Erythroblast (primary cell): ENCODE data around the gene IL26.

Experiments used
- DNase-seq, 2 experiments: peaks; one replicate each; lab custom pipeline; 2025; lab: John Stamatoyannopoulos, UW
- GATA1 ChIP-seq: IDR thresholded peaks from 2 replicates; pipeline ENCODE4 v1.6.1; 2011; ENCODE audit warnings: low read depth, mild to moderate bottlenecking, control low read depth, low read length, moderate library complexity
- POLR2A ChIP-seq: IDR thresholded peaks from 2 replicates; pipeline ENCODE4 v1.6.1; 2011; ENCODE audit warnings: mild to moderate bottlenecking, low read length

IL26 gene

DNA sequence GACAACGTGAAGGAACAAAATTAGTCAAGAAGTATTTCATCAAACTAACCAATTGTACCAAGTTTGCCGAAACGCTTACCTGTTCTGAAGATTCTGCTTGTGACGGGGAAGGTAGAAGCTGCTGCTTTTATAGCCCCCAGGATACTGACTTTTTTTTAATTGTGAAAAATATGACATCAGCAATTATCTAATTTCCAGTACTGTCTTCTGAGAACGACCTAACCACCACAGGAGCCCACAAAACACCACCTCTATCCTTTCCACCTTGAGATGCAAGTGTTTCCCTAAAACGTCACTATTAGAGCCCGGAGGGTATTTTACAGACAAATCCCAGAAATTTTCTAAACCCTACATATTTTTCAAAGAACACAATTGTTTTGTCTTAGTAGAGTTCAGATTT, 27.9 kb upstream of the IL26 start, which contains the start of gene IL22:
TSS of gene IL22 (minus strand) at position 101 of the 400 bp plus-strand sequence. CDS start 156 bp downstream, outside the sequence.
- no peak for DNase-seq
- TF ChIP-seq POLR2A (no peak), GATA1 (no peak)

DNA sequence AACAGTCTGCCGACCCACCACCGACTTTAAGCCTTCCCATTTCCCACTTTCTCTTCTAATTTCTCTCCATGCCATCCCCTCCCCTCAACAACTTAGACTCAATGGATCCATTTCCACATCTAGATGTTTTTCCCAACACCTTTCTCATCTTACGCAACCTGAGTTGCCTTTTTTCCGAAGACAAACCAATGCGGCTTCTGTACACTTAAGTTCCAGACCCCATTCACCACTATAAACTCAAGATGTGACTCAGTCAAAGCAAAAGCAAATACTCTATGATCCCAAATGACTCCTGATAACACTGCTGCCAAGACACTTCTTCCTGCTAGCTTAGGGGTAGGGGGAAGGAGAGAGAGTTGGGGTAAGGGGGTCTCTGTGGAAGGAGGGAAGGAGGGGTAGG, 26.5 kb upstream of the IL26 start:
- DNase-seq = no peak
- TF ChIP-seq POLR2A = no peak
- no peak for TF ChIP-seq GATA1

DNA sequence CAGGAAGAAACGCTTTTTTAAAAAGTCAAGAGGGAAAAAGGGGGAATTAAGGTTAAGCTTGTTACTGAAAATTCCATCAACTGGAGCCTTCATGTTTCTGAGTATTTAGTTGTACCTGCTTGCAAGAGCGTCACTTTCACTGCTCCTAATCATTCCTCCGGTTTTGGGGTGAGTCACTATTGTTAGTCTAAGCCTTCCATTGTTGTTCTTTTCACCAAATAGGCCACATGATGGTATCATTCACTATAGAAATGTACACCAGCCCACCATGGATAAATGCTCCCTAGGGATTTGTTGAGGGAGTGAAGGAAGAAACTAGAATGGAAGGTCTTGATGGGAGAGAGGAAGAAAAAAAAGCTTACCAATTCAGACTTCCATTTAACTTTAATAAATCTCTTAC, 24.8 kb upstream of the IL26 start:
- TF ChIP-seq GATA1 = no peak
- no peak for TF ChIP-seq POLR2A

DNA sequence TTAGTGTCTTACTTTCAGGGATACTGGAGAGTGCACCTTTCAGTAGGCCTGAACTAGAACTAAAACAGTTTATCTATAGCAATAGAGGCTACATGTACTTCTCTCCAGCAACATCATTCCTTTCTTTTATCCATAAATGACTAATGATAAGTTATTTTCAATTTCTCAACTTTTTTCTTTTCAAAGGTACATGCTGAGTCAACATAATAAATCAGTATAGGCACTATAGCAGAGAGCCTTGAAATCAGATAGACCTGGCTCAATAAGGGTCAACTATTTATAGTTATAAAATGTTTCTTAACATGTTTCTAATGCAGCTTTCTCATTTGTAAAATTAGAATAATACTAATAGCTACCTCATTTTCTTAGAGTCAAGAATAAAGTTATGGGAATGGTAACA, 22.2 kb upstream of the IL26 start:
- TF ChIP-seq POLR2A = no peak
- no peak for TF ChIP-seq GATA1
- no peak for DNase-seq

More for the DNA sequence above, 24.8 kb upstream of the IL26 start:
- DNase-seq = no peak

DNA sequence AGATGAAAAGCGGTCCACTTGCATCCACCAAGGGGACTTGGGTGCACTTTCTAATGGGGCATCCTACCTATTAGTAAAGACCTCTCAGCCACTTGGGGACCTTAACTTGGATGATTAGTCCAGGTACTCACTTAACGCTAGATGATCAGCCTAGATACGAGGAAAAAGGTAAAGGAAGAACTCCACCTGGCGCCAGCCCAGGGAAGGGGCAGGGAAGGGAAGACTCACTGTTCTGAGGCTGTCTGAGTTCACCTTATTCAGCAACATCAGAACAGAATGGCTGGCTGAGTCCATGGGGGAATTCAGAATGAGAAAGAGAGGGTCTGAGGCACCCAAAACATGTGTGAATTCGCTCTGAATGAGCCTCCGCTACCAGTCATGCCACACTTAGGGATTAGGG, 20.7 kb upstream of the IL26 start:
- TF ChIP-seq POLR2A = no peak
- no peak for TF ChIP-seq GATA1
- no peak for DNase-seq

DNA sequence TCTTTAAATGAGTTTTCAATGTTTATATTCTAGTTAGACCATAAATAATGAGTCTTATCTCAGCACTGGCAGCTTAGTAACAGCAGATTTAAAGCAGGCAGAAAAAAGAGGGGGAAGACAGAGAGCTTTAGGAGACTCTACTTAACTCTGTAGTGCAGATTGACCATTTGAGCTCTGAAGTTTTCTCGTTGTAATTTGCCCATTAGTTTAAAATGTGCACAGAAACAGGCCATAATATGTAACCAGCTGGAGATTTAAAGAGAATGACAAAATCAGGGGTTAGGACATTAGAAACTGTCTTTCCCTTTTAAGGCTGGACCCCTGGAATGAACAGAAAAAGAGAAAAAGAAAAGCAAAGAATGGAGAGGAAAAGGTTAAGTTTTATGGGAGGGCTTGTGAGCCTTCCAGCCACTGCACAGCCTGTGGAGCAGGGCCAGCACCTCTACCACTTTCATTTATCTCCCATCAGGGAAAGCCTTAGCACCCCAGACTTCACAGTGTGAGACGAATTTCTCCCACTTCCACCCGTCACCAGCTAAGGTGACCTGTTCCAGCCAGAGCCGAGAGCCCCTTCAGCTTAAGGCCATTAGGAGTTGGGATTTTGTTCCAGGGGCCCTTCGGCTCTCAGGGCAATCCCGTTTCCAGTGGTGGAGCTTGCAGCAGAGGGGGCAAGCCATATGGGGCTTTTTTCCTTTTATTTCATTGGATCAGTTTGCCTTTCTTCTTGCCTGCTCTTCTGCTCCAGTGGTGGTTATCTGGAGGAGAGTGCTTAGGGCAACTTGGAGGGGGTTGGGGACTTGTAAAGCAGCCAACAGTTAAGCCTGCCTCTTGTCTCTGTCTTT, 19.8 kb upstream of the IL26 start:
- TF ChIP-seq GATA1 (no peak), POLR2A (no peak)
- no peak for DNase-seq

DNA sequence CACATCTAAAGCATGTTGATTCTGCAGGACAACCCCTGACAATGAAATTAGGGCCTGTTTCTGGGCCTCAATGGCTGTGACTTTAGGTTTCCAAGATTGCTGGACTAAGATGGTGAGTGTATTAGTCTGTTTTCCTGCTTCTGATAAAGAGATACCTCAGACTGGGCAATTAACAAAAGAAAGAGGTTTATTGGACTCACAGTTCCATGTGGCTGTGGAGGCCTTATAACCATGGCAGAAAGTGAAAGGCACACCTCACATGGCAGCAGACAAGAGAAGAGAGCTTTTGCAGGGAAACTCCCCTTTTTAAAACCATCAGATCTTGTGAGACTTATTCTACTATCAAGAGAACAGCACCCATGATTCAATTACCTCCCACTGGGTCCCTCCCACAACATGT, 17.2 kb upstream of the IL26 start:
- no peak for TF ChIP-seq GATA1
- no peak for TF ChIP-seq POLR2A

DNA sequence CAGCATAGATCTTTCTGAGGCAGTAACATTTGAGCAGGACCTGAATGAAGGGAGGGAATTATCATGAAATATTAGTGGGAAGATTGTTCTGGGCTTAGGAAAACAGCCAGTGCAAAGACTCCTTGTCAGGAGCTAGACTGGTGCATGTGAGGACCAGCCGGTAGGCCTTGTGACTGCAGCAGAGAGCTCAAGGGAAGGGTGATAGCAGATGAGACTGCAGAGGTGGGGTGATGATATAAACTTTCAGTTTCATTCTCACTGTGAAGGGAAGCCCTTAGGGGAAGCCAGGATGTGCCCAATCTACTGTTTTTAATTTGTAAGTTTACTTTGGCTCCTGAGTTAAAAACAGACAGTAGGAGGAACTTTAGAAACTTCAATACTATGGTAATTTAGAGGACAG, 15.4 kb upstream of the IL26 start:
- peak; percentile 63 to 65 for DNase-seq
- TF ChIP-seq GATA1 (no peak), POLR2A (no peak)

More for the DNA sequence above, 17.2 kb upstream of the IL26 start:
- no peak for DNase-seq

DNA sequence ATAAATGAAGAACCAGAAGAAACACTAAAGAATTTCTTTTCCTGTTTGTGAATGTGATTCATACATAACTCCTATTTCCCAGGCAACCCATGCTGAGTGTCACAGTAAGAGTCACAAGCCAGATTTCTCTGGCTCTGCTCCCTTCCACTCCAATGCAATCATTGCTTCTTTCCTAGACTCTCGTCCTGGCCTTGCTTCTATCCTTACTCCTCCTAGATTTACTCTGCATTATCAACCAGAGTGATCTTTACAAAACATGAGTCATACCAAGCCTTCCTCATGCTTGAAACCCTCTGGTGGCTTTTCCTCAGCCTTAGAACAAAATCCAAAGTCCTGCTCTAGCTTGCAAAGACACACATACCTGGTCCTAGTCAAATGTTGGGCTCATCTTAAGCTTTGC, 14.5 kb upstream of the IL26 start:
- TF ChIP-seq POLR2A = no peak
- no peak for TF ChIP-seq GATA1
- peak; percentile 12 to 41 for DNase-seq

DNA sequence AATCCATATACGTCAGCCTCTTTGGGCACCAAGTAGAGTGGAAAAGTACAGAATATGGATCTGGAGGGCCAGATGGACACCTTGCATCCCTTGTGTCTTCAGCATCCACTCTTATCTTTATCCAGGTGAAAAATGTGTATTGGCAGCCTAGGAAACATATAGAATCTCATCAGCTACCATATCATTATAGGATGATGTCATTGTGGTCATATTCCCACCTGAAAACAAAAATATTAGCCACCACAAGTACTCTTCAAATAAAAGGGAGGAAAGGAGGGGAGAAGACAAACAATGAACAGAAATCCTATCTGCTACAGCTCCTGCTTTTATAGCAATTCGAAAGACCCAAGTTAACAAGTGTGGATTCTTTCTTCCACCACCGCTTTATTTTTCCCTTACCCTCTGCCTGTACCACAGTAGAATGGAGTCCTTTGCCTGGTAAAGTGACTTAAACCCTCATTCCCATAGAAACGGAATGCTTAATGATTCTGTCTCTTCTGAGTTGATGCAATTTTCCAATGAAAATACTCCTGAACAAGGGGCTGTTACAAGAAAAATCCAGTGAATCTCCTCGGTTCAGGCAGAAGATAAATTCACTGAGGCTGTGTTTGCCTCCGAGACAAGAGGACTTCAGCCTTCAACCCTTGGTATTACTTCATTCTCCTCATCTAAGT, 13.8 kb upstream of the IL26 start:
- TF ChIP-seq POLR2A (no peak), GATA1 (no peak)
- no peak for DNase-seq

DNA sequence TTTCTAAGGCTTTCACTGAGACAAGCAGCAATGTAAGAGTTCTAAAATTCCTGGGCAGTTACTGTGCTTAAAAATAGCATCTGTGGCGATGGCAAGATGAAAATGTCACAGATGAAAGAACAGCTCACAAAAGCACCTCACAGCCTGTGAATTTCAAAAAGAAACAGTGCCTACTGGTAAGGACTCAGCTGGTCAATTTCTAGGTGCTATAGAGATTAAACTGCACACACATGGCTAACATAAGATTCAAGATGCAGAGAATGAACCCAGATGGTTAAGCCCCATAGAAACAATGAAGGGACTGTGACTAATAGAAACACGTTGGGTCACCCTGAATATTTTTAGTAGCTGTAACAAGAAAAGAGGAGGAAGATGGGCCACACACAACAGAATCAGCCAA, 12.0 kb upstream of the IL26 start:
- no peak for DNase-seq
- no peak for TF ChIP-seq POLR2A
- TF ChIP-seq GATA1 = no peak

DNA sequence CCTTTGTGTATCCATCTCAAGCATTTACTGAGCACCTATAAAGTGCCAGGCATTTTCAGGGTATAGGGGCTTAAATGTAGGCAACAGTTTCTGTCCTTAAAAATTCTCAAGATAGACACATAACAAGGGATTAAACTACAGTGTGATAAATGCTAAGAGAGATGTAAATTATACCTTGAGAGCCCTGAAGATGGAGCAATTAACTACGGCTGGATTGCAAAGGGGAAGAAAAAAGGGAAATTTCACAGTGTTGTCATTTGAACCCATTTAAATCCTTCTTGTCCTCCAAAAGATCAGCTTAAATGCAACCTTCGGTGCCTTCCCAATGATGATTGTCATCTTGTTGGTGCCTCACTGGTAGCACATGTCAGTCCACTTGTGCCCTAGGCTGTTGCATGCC, 11.5 kb upstream of the IL26 start:
- peak in 1 of 2 experiments; percentile 26 for DNase-seq
- TF ChIP-seq GATA1 (no peak), POLR2A (no peak)

DNA sequence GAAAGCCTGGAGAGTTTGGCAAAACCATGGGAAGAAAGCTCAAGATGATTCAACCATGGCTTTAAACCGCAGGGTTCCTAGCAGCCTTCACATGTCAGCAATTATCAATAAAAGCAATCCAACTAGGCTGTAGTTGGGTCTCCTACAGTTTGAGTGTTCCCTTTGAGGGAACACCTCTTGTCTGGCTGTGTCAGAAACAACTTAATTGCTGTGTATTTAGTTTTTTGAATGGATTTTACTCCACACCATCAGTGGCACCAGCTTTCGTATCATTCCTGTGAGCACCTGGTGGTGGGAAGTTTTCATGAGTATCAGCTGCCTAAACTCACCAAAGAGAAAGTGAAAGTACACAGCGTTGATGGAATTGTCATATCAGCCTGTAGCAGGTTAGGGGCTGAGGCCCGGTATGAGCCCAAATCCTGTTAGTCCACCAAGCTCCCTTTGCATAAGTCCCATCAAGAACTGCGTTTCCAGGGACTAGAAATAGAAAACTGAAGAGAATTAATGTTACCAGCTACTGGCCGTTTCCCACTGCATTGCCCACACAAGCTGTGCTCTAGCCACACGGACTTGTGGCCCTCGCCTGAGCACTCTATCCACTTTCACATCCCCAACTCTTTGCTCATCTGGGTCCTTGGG, 10.9 kb upstream of the IL26 start:
- peak; percentile 71 to 73 for DNase-seq
- TF ChIP-seq POLR2A (no peak), GATA1 (no peak)

DNA sequence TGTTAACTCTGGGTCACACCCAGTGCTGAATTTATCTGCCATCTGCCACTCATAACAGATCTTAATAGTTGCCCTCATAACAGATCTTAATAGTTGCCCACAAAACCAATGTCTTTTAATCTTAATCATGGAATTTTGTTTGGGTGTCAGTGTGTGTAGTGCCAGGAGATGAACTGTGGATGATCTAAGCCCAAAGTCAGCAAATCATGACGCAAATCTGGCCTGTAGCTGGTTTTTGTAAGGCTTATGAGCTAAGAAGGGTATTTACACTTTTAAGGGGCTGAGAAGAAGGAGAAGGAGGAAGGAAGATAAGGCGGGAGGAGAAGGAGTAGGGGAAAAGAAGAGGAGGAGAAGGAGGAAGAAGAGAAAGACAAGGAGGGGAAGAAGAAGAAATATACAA, 10.0 kb upstream of the IL26 start:
- TF ChIP-seq POLR2A (no peak), GATA1 (no peak)
- DNase-seq = no peak

DNA sequence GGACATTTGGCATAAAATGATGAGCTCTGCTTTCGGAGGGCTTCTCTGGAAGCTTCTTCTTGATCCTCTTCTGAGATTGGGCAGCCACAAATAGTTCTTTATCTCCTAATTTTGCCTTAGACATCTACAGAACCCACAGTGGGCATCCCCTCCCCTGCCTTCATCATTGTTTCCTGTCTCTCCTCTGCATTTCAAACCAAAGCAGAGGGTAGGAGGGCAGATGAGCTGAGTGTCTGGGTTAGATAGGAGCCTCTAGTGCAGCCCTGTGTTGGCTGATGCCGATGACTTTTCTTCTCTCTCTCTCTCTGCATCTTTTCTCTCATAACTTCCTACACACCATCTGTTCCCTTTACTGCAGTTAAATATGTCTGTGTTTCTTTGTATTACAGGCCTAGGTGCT, 8.5 kb upstream of the IL26 start:
- TF ChIP-seq GATA1 (no peak), POLR2A (no peak)

More for the DNA sequence above, 8.5 kb upstream of the IL26 start:
- no peak for DNase-seq
